ENCODE data around the gene CDC34. TPM values are rescaled to one million over a fixed set of nuclear protein-coding genes. Genes with fewer than 3 reads are reported as not detected.
A peak's percentile ranks its signal among the peaks of the same experiment; 100 is the strongest.

Gene CDC34
- total RNA-seq, 1 experiment from 2014 or later: 129 TPM

DNA sequence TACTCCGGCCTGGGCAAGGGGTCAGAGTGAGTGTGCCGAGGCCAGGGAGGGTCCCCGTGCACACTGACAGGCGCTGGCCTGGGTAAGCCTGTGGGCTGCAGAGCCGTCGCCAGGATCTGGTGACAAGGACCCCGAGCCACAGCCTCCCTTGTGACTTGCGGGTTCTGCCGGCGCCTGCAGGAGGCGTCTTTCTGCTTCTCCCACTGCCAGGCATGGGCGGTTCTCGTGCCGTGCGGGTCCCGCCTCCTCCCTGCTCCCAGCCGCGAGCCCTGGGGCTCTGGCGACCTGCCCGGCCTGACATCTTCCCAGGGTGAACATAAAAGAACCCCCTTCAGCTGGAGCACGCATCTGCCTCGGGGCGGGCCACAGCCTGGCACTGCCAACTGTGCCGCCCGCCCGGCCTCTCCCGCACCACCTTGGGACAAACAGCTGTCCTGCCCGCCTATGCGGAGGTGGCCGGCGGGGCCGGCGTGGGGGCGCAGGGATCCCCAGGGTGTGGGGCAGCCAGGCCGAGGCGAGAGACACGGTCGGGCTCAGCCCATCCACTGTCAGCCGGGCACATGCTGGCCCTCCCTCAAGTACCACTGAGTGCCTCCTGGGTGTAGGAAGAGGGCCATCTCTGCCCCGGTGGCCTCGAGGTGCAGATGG is 56.7 kb downstream of the CDC34 start (continued):
- no peak for TF ChIP-seq ZNF219 (CRISPR knock-in tag; IDR thresholded peaks at IDR 0.05; ENCODE audit: borderline replicate concordance)
- TF ChIP-seq, protein P1, sequence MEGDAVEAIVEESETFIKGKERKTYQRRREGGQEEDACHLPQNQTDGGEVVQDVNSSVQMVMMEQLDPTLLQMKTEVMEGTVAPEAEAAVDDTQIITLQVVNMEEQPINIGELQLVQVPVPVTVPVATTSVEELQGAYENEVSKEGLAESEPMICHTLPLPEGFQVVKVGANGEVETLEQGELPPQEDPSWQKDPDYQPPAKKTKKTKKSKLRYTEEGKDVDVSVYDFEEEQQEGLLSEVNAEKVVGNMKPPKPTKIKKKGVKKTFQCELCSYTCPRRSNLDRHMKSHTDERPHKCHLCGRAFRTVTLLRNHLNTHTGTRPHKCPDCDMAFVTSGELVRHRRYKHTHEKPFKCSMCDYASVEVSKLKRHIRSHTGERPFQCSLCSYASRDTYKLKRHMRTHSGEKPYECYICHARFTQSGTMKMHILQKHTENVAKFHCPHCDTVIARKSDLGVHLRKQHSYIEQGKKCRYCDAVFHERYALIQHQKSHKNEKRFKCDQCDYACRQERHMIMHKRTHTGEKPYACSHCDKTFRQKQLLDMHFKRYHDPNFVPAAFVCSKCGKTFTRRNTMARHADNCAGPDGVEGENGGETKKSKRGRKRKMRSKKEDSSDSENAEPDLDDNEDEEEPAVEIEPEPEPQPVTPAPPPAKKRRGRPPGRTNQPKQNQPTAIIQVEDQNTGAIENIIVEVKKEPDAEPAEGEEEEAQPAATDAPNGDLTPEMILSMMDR (IDR thresholded peaks at IDR 0.05): 0 out of 2 replicates have a peak, but pooled peaks have one; percentile 25
- TF ChIP-seq, protein P2, sequence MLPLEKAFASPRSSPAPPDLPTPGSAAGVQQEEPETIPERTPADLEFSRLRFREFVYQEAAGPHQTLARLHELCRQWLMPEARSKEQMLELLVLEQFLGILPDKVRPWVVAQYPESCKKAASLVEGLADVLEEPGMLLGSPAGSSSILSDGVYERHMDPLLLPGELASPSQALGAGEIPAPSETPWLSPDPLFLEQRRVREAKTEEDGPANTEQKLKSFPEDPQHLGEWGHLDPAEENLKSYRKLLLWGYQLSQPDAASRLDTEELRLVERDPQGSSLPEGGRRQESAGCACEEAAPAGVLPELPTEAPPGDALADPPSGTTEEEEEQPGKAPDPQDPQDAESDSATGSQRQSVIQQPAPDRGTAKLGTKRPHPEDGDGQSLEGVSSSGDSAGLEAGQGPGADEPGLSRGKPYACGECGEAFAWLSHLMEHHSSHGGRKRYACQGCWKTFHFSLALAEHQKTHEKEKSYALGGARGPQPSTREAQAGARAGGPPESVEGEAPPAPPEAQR (CRISPR knock-in tag; IDR thresholded peaks at IDR 0.05): no peak
- TF ChIP-seq ZNF671 (CRISPR knock-in tag; IDR thresholded peaks at IDR 0.05): no peak

DNA sequence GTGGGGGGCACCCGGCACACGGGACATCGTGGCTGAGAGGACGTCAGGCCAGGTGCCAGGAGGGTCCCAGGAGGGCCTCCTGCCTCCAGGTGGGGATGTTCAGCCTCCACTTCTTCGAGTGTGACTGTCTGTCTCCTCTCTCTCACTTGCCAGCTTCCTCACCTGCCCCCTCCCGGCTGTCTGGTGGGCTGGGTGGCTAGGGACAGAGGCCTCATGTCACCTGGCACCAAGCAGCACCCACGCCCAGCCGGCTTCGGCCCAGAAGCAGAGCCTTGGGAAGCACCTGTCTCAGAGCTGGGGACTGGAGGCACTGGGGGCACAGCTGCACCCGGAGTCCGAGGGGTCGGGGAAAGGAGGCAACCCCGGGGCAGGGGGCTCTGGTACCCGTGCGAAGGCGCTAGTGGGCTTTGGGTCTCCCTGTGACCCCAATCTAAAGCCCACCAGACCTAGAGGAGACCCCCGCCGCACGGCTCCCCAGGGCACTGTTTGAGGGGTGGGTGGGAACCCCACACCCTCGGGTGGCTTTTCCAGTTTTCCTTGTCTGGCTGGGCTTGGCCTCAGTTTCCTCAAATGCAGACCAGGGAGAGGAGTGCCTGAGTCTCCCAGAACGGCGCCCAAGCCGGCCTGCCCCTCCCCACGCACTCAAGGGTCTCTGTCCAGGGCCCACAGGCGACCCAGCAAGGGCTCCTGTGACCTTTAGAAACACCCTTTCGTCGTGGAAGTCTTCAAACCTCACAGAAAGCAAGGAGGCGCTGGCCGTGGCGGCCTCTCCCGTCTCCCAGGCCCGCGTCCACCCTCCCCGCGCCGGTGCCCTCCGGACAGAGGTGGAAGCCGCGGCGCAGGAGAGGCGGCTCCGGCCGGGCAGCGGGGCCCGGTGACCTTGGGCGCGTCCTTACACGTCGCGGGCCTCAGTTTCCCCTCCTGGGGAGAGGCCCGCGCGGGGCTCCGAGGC is 57.5 kb downstream of the CDC34 start:
- H3K36me3 Mint-ChIP-seq: no peaks in the 10 kb centered on the region
- H3K27me3 Mint-ChIP-seq (ENCODE audit: low read depth): peaks cover 43% of the 10 kb centered on the region
- peaks cover under 1% of the 10 kb centered on the region; the same call in 1 of the 2 replicates for H3K4me1 Mint-ChIP-seq
- no peaks in the 10 kb centered on the region for H3K9me3 Mint-ChIP-seq
- POLR2A ChIA-PET: no interaction called here
- TF ChIP-seq, protein P3, sequence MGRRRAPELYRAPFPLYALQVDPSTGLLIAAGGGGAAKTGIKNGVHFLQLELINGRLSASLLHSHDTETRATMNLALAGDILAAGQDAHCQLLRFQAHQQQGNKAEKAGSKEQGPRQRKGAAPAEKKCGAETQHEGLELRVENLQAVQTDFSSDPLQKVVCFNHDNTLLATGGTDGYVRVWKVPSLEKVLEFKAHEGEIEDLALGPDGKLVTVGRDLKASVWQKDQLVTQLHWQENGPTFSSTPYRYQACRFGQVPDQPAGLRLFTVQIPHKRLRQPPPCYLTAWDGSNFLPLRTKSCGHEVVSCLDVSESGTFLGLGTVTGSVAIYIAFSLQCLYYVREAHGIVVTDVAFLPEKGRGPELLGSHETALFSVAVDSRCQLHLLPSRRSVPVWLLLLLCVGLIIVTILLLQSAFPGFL (CRISPR knock-in tag; IDR thresholded peaks at IDR 0.05; ENCODE audit: borderline replicate concordance): no peak
- 0 out of 2 replicates have a peak, but pooled peaks have one; percentile 17 for TF ChIP-seq SP1 (CRISPR knock-in tag; conservative IDR thresholded peaks at IDR 0.05)
- TF ChIP-seq EMX1 (CRISPR knock-in tag; IDR thresholded peaks at IDR 0.05): no peak
- H3K27ac Mint-ChIP-seq: no peak overlapping the region
- CTCF ChIA-PET: interaction anchor here (0.5 to 1.5 kb wide), 6 partner anchors 12 to 83 kb away, joined by 3 to 5 read pairs (median 3); no protein-coding TSS in a partner anchor
- no peak for ATAC-seq
- DNase-seq (ENCODE audit: low spot score): no peak
- H3K4me3 Mint-ChIP-seq: peak overlapping the region; percentile 57

DNA sequence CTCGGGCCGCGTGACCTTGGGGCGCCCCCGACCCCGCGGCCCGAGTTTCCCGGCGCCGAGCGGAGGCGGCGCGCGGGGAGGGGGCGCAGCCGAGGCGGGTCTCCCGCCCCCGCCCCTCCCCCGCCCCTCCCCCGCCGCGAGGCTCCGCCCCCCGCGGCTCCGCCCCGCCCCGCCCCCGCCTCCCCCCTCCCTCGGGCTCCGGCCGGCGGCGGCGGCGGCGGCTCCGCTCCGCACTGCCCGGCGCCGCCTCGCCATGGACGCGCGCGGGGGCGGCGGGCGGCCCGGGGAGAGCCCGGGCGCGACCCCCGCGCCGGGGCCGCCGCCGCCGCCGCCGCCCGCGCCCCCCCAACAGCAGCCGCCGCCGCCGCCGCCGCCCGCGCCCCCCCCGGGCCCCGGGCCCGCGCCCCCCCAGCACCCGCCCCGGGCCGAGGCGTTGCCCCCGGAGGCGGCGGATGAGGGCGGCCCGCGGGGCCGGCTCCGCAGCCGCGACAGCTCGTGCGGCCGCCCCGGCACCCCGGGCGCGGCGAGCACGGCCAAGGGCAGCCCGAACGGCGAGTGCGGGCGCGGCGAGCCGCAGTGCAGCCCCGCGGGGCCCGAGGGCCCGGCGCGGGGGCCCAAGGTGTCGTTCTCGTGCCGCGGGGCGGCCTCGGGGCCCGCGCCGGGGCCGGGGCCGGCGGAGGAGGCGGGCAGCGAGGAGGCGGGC is 58.3 kb downstream of the CDC34 start, which contains the start of gene HCN2:
HCN2 (plus strand) TSS at position 189 of the 703 bp plus-strand sequence; CDS start at position 254, 65 bp downstream.
- CTCF ChIA-PET: no interaction called here
- H3K9me3 Mint-ChIP-seq: no peaks in the 10 kb centered on the region
- H3K36me3 Mint-ChIP-seq: no peaks in the 10 kb centered on the region
- POLR2A ChIA-PET: no interaction called here
- H3K27me3 Mint-ChIP-seq (ENCODE audit: low read depth): peaks cover 43% of the 10 kb centered on the region
- DNase-seq (ENCODE audit: low spot score): no peak
- H3K4me1 Mint-ChIP-seq: no peaks in the 10 kb centered on the region
- no peak within 1 kb of the TSS for H3K27ac Mint-ChIP-seq
- peak within 1 kb of the TSS; percentile 57 for H3K4me3 Mint-ChIP-seq
- ATAC-seq: no peak
- TF ChIP-seq, protein P4, sequence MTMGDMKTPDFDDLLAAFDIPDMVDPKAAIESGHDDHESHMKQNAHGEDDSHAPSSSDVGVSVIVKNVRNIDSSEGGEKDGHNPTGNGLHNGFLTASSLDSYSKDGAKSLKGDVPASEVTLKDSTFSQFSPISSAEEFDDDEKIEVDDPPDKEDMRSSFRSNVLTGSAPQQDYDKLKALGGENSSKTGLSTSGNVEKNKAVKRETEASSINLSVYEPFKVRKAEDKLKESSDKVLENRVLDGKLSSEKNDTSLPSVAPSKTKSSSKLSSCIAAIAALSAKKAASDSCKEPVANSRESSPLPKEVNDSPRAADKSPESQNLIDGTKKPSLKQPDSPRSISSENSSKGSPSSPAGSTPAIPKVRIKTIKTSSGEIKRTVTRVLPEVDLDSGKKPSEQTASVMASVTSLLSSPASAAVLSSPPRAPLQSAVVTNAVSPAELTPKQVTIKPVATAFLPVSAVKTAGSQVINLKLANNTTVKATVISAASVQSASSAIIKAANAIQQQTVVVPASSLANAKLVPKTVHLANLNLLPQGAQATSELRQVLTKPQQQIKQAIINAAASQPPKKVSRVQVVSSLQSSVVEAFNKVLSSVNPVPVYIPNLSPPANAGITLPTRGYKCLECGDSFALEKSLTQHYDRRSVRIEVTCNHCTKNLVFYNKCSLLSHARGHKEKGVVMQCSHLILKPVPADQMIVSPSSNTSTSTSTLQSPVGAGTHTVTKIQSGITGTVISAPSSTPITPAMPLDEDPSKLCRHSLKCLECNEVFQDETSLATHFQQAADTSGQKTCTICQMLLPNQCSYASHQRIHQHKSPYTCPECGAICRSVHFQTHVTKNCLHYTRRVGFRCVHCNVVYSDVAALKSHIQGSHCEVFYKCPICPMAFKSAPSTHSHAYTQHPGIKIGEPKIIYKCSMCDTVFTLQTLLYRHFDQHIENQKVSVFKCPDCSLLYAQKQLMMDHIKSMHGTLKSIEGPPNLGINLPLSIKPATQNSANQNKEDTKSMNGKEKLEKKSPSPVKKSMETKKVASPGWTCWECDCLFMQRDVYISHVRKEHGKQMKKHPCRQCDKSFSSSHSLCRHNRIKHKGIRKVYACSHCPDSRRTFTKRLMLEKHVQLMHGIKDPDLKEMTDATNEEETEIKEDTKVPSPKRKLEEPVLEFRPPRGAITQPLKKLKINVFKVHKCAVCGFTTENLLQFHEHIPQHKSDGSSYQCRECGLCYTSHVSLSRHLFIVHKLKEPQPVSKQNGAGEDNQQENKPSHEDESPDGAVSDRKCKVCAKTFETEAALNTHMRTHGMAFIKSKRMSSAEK (CRISPR knock-in tag; IDR thresholded peaks at IDR 0.05; ENCODE audit: borderline replicate concordance): no peak
- TF ChIP-seq SMAD4 (CRISPR knock-in tag; IDR thresholded peaks at IDR 0.05): no peak
- TF ChIP-seq, protein P5, sequence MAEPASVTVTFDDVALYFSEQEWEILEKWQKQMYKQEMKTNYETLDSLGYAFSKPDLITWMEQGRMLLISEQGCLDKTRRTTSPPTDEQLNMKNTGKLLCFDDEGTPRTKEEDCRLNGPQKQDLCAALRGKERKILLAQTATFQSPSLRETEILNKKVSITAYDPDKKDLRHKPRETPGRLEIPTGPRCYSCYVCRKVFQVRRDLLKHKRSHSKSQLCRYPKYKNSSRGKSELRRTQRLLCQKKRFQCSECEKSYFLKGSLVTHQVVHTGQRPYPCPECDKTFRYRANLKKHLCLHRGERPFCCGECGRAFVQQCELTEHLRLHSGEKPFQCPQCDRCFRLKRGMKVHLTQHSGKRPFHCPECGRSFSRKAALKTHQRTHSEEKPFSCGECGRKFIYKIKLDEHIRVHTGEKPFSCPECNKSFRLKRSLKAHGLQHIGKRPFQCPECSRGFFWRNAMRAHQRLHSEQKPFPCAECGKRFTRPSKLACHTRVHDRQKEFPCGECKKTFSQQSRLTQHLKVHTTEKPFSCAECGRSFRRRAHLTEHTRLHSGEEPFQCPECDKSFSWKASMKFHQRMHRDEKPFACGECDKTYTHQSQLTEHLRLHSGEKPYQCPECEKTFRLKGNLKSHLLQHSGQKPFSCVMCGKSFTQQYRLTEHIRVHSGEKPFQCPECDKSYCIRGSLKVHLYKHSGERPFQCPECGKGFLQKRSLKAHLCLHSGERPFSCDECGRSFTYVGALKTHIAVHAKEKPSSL (CRISPR knock-in tag; conservative IDR thresholded peaks at IDR 0.05): no peak
- no peak for TF ChIP-seq ELF4 (CRISPR knock-in tag; IDR thresholded peaks at IDR 0.05; ENCODE audit: low read depth)
- TF ChIP-seq, protein P6, sequence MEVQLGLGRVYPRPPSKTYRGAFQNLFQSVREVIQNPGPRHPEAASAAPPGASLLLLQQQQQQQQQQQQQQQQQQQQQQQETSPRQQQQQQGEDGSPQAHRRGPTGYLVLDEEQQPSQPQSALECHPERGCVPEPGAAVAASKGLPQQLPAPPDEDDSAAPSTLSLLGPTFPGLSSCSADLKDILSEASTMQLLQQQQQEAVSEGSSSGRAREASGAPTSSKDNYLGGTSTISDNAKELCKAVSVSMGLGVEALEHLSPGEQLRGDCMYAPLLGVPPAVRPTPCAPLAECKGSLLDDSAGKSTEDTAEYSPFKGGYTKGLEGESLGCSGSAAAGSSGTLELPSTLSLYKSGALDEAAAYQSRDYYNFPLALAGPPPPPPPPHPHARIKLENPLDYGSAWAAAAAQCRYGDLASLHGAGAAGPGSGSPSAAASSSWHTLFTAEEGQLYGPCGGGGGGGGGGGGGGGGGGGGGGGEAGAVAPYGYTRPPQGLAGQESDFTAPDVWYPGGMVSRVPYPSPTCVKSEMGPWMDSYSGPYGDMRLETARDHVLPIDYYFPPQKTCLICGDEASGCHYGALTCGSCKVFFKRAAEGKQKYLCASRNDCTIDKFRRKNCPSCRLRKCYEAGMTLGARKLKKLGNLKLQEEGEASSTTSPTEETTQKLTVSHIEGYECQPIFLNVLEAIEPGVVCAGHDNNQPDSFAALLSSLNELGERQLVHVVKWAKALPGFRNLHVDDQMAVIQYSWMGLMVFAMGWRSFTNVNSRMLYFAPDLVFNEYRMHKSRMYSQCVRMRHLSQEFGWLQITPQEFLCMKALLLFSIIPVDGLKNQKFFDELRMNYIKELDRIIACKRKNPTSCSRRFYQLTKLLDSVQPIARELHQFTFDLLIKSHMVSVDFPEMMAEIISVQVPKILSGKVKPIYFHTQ (CRISPR knock-in tag; IDR thresholded peaks at IDR 0.05): no peak
- no peak for TF ChIP-seq EMX1 (CRISPR knock-in tag; IDR thresholded peaks at IDR 0.05)
- no peak for TF ChIP-seq MYBL2 (CRISPR knock-in tag; IDR thresholded peaks at IDR 0.05)
- TF ChIP-seq JUN (CRISPR knock-in tag; IDR thresholded peaks at IDR 0.05): no peak
